Activated CD4-positive, alpha-beta T cell treated with anti-CD3 and anti-CD28 coated beads, Interleukin-2, amount 50 U/mL, for 4 hours (primary cell): ENCODE measurements around the gene TIMP1.

ENCODE experiments used
- DNase-seq, 2 experiments: peaks; one replicate each; pipeline ENCODE4 v3.0.0-alpha.2; 2020

Gene TIMP1

GRCh38 chrX:47608130-47608810 is 26.0 kb downstream of the TIMP1 start:
- DNase-seq: no peak

- no peak for DNase-seq
Observed at GRCh38 chrX:47610511-47610910, 28.3 kb downstream of the TIMP1 start.

GRCh38 chrX:47611489-47611888 is 29.3 kb downstream of the TIMP1 start:
- DNase-seq: no peak

GRCh38 chrX:47611926-47612325 is 29.7 kb downstream of the TIMP1 start:
- no peak for DNase-seq

- DNase-seq: no peak
Observed at GRCh38 chrX:47612418-47612817, 30.2 kb downstream of the TIMP1 start.

GRCh38 chrX:47613082-47613481 is 30.8 kb downstream of the TIMP1 start:
- no peak for DNase-seq

- DNase-seq: no peak
Observed at GRCh38 chrX:47614618-47615017, 32.4 kb downstream of the TIMP1 start.

- DNase-seq: no peak
Observed at GRCh38 chrX:47618923-47619485, 36.8 kb downstream of the TIMP1 start.

GRCh38 chrX:47619486-47620302 is 37.5 kb downstream of the TIMP1 start, which contains the start of gene SYN1:
TSS of gene SYN1 (minus strand) at chrX:47619857. CDS start at chrX:47619728, 129 bp downstream.
- DNase-seq: peak; percentile 73 to 74

GRCh38 chrX:47620303-47620685 is 38.1 kb downstream of the TIMP1 start:
- DNase-seq: no peak

GRCh38 chrX:47621851-47622250 is 39.6 kb downstream of the TIMP1 start:
- no peak for DNase-seq

GRCh38 chrX:47623540-47624027 is 41.3 kb downstream of the TIMP1 start:
- peak; percentile 19 to 23 for DNase-seq

- DNase-seq: no peak
Observed at GRCh38 chrX:47625365-47625764, 43.1 kb downstream of the TIMP1 start.

GRCh38 chrX:47628982-47629381 is 46.7 kb downstream of the TIMP1 start:
- no peak for DNase-seq

GRCh38 chrX:47629419-47630200 is 47.4 kb downstream of the TIMP1 start, which contains the start of gene CFP:
TSS of gene CFP (minus strand) at chrX:47629930. CDS start at chrX:47629844, 86 bp downstream.
- DNase-seq: no peak

GRCh38 chrX:47631676-47632075 is 49.4 kb downstream of the TIMP1 start:
- DNase-seq: no peak

GRCh38 chrX:47632666-47633065 is 50.4 kb downstream of the TIMP1 start:
- no peak for DNase-seq

GRCh38 chrX:47633689-47634590 is 51.7 kb downstream of the TIMP1 start:
- DNase-seq: no peak

- no peak for DNase-seq
Observed at GRCh38 chrX:47634871-47635575, 52.8 kb downstream of the TIMP1 start.
